HG03521 (cell line): Measurements from ENCODE around the gene VPS26A.

ENCODE experiments used
- ATAC-seq: cut with Tn5 transposase; IDR thresholded peaks from one replicate; pipeline ENCODE4 v1.9.1; 2021; ENCODE audit warnings: mild to moderate bottlenecking, moderate library complexity; ENCODE audit not compliant: unreplicated experiment

VPS26A gene

GRCh38 chr10:69218831-69219230 is 94.9 kb downstream of the VPS26A start:
- ATAC-seq, result no peak

GRCh38 chr10:69220041-69220451 is 96.1 kb downstream of the VPS26A start, which contains the start of gene HKDC1:
HKDC1 (plus strand) TSS chr10:69220332; CDS start chr10:69220436, 104 bp downstream.
- ATAC-seq, result no peak

- no peak for ATAC-seq
Measured at GRCh38 chr10:69220507-69220906, 96.5 kb downstream of the VPS26A start.
